T-helper 2 cell (primary cell): ENCODE measurements around the gene TCF7L2.

Experiments used
- DNase-seq, 5 experiments: peaks; one replicate each; pipeline versions ENCODE4 v3.0.0 to v3.0.0-alpha.2; 2012 to 2022

TCF7L2 gene

GRCh38 chr10:112966194-112966855 is 16.3 kb downstream of the TCF7L2 start:
- DNase-seq: no peak

- no peak for DNase-seq
These were observed 17.2 kb downstream of the TCF7L2 start for GRCh38 chr10:112967200-112967599.

GRCh38 chr10:112969131-112969530 is 19.1 kb downstream of the TCF7L2 start:
- no peak for DNase-seq

GRCh38 chr10:112969542-112969941 is 19.5 kb downstream of the TCF7L2 start:
- no peak for DNase-seq

- no peak for DNase-seq
These were observed 20.0 kb downstream of the TCF7L2 start for GRCh38 chr10:112970021-112970420.

GRCh38 chr10:112972606-112973005 is 22.6 kb downstream of the TCF7L2 start:
- DNase-seq: no peak

GRCh38 chr10:112973046-112973445 is 23.0 kb downstream of the TCF7L2 start:
- no peak for DNase-seq

- no peak for DNase-seq
These were observed 23.8 kb downstream of the TCF7L2 start for GRCh38 chr10:112973805-112974204.

GRCh38 chr10:112977426-112977898 is 27.4 kb downstream of the TCF7L2 start:
- no peak for DNase-seq

- no peak for DNase-seq
These were observed 29.9 kb downstream of the TCF7L2 start for GRCh38 chr10:112979927-112980326.

GRCh38 chr10:112980937-112981336 is 30.9 kb downstream of the TCF7L2 start:
- no peak for DNase-seq

GRCh38 chr10:112981553-112981952 is 31.5 kb downstream of the TCF7L2 start:
- DNase-seq: peak in 2 of 5 experiments; percentile 12 to 70

- no peak for DNase-seq
These were observed 33.5 kb downstream of the TCF7L2 start for GRCh38 chr10:112983444-112984056.

- no peak for DNase-seq
These were observed 34.7 kb downstream of the TCF7L2 start for GRCh38 chr10:112984756-112985155.

GRCh38 chr10:112985690-112986543 is 35.9 kb downstream of the TCF7L2 start:
- DNase-seq: no peak

GRCh38 chr10:112986544-112987190 is 36.6 kb downstream of the TCF7L2 start:
- no peak for DNase-seq

- DNase-seq: no peak
These were observed 38.9 kb downstream of the TCF7L2 start for GRCh38 chr10:112988839-112989406.

GRCh38 chr10:112989826-112990225 is 39.8 kb downstream of the TCF7L2 start:
- no peak for DNase-seq

GRCh38 chr10:112990271-112990670 is 40.2 kb downstream of the TCF7L2 start:
- no peak for DNase-seq

- DNase-seq: no peak
These were observed 41.9 kb downstream of the TCF7L2 start for GRCh38 chr10:112991888-112992491.

GRCh38 chr10:112996462-112996861 is 46.4 kb downstream of the TCF7L2 start:
- DNase-seq: no peak

GRCh38 chr10:112999102-112999501 is 49.1 kb downstream of the TCF7L2 start:
- DNase-seq: no peak
